Measurements from ENCODE around the gene HDAC7.

The HDAC7 gene

DNA sequence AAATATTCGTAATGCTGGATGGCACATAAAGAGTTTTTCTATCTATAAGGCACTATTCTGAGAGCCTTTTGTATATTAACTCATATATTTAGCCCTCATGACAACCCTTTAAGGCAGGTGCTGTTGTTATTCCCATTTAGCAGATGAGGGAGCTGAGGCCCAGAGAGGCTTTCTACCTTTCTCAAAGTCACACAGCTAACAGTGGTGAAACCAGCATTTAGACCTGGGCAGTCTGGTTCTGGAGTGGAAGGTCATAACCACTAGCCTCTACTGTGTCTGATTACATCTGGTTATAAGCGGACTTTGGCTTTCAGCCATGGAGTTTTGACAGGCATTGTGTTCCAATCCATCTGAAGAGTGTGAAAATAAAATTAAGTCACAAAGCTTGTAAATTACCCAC is 41.2 kb upstream of the HDAC7 start:
- H3K4me3 ChIP-seq (ENCODE audit: severe bottlenecking), result no peak overlapping the region
- no peaks in the 10 kb centered on the region for H3K9me3 ChIP-seq (ENCODE audit: severe bottlenecking)
- TF ChIP-seq, protein P1, sequence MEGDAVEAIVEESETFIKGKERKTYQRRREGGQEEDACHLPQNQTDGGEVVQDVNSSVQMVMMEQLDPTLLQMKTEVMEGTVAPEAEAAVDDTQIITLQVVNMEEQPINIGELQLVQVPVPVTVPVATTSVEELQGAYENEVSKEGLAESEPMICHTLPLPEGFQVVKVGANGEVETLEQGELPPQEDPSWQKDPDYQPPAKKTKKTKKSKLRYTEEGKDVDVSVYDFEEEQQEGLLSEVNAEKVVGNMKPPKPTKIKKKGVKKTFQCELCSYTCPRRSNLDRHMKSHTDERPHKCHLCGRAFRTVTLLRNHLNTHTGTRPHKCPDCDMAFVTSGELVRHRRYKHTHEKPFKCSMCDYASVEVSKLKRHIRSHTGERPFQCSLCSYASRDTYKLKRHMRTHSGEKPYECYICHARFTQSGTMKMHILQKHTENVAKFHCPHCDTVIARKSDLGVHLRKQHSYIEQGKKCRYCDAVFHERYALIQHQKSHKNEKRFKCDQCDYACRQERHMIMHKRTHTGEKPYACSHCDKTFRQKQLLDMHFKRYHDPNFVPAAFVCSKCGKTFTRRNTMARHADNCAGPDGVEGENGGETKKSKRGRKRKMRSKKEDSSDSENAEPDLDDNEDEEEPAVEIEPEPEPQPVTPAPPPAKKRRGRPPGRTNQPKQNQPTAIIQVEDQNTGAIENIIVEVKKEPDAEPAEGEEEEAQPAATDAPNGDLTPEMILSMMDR (IDR thresholded peaks at IDR 0.05; ENCODE audit: poor library complexity, severe bottlenecking), result no peak
- H3K27me3 ChIP-seq (ENCODE audit: insufficient read depth, poor library complexity, severe bottlenecking), result no peaks in the 10 kb centered on the region
- ATAC-seq (ENCODE audit: low read depth) (no peak), DNase-seq (ENCODE audit: low spot score) (no peak)
- H3K36me3 ChIP-seq (ENCODE audit: low read depth), result peaks cover 44% of the 10 kb centered on the region
- peaks cover 46% of the 10 kb centered on the region for H3K4me1 ChIP-seq (ENCODE audit: insufficient read depth, poor library complexity, severe bottlenecking)
- H3K27ac ChIP-seq (ENCODE audit: poor library complexity, severe bottlenecking), result peak overlapping the region; percentile 67

DNA sequence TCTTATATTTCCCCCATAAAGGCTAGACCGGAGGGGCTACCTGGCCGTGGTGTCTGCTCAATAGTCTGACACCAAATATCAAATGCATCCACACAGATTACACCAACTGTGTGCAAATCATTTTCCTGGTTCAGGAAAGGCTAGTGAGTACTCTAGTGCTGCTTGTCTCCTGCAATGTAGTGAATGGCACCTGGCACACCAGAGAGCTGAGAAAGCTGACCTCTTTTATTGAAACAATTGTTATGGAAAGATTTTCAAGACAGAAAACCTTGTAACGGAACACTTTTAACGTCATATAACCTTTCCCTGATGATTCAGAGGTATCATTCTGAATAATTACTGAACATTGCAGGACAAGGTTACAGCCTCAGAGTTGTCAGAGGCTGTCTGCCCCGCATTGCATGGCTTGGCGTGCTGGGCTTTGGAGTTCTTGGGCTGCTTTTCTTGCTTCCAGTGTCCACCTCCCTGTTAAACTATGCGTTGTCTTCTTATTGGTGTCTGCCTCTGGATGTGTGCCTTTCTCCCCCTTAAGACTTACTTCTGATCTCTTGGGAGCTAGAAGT is 40.7 kb upstream of the HDAC7 start:
- peaks cover 46% of the 10 kb centered on the region for H3K4me1 ChIP-seq (ENCODE audit: insufficient read depth, poor library complexity, severe bottlenecking)
- peaks cover 50% of the 10 kb centered on the region for H3K36me3 ChIP-seq (ENCODE audit: low read depth)
- TF ChIP-seq, protein P1 (IDR thresholded peaks at IDR 0.05; ENCODE audit: poor library complexity, severe bottlenecking), result no peak
- H3K9me3 ChIP-seq (ENCODE audit: severe bottlenecking), result no peaks in the 10 kb centered on the region
- peak overlapping the region; percentile 67 for H3K27ac ChIP-seq (ENCODE audit: poor library complexity, severe bottlenecking)
- DNase-seq (ENCODE audit: low spot score) (no peak), ATAC-seq (ENCODE audit: low read depth) (no peak)
- no peak overlapping the region for H3K4me3 ChIP-seq (ENCODE audit: severe bottlenecking)
- no peaks in the 10 kb centered on the region for H3K27me3 ChIP-seq (ENCODE audit: insufficient read depth, poor library complexity, severe bottlenecking)

- Histone ChIP-seq H3K4me3 (ENCODE audit: severe bottlenecking) (no peak overlapping the region), H3K36me3 (ENCODE audit: low read depth) (peaks cover 66% of the 10 kb centered on the region), H3K4me1 (ENCODE audit: insufficient read depth, poor library complexity, severe bottlenecking) (peaks cover 38% of the 10 kb centered on the region), H3K27ac (ENCODE audit: poor library complexity, severe bottlenecking) (peak overlapping the region; percentile 67), H3K9me3 (ENCODE audit: severe bottlenecking) (no peaks in the 10 kb centered on the region), H3K27me3 (ENCODE audit: insufficient read depth, poor library complexity, severe bottlenecking) (no peaks in the 10 kb centered on the region)
- DNase-seq (ENCODE audit: low spot score) (peak; percentile 77), ATAC-seq (ENCODE audit: low read depth) (peak; percentile 85)
- TF ChIP-seq, protein P1 (IDR thresholded peaks at IDR 0.05; ENCODE audit: poor library complexity, severe bottlenecking), result no peak
These were observed 39.0 kb upstream of the HDAC7 start for GRCh38 chr12:47858511-47859266.

DNA sequence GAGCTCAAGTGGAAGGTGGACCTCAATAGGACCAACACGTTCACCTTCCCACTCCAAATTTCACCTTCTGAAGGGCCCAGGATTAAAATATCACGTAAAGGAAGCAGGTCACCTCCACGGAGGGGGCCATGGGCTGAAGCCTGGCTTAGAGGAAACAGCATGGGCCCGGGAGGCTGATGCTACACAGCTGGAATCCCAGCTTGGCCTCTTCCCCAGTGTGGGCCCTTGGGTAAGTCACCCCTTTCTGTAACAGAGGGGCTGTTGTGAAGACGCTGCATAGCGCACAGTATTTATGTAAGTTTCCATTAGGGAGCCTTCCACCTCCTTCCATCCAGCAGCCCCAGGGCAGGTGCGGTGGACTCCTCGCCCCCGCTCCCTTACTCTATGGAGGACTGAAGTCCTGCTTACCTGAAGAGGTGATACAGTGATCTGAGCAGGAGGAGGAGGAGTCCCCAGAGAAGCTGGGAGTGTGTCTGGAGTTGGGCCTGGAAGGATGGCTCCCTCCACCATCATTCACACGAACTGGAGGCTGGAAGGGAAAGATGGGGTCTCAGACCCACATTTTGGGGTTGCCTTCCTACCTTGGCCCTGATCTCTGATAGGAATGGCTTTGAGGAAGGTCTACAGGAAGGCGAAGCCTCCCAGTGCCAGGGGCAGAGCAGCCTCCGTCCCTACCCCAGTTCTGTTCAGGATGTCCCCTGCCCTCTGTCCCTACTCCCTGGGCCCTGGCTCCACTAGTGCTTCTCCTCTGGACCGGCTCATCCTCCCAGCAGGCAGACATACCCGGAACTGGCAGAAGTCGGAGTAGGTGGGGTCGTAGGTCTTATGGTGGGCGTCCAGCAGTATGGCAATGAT is 37.2 kb upstream of the HDAC7 start:
- TF ChIP-seq, protein P1 (IDR thresholded peaks at IDR 0.05; ENCODE audit: poor library complexity, severe bottlenecking), result no peak
- Histone ChIP-seq H3K4me3 (ENCODE audit: severe bottlenecking) (no peak overlapping the region), H3K27ac (ENCODE audit: poor library complexity, severe bottlenecking) (no peak overlapping the region), H3K9me3 (ENCODE audit: severe bottlenecking) (no peaks in the 10 kb centered on the region), H3K36me3 (ENCODE audit: low read depth) (peaks cover 69% of the 10 kb centered on the region), H3K4me1 (ENCODE audit: insufficient read depth, poor library complexity, severe bottlenecking) (peaks cover 26% of the 10 kb centered on the region), H3K27me3 (ENCODE audit: insufficient read depth, poor library complexity, severe bottlenecking) (no peaks in the 10 kb centered on the region)
- ATAC-seq (ENCODE audit: low read depth) (no peak), DNase-seq (ENCODE audit: low spot score) (no peak)
